CD4-positive, alpha-beta T cell (primary cell): Measurements from ENCODE around the gene CLEC16A. TPM values are rescaled to one million over a fixed set of nuclear protein-coding genes. Genes with fewer than 3 reads are reported as not detected.

Source experiments
- ATAC-seq: fragments of 200-7000 bp; cut with Tn5 transposase; one replicate; pipeline ENCODE4 v1.10.0; 2022; ENCODE audit warnings: mild to moderate bottlenecking; ENCODE audit not compliant: poor library complexity
- CTCF ChIA-PET: fragments of 350-600 bp; sonication (Branson Sonifier 250); formaldehyde crosslinking; loops from one replicate; lab custom pipeline; 2021; ENCODE audit warnings: antibody characterized with exemption, inconsistent platforms; lab: Charles Lee
- POLR2A ChIA-PET: fragments of 350-600 bp; sonication (Branson Sonifier 250); formaldehyde crosslinking; loops from one replicate; lab custom pipeline; 2021; ENCODE audit warnings: antibody characterized with exemption, inconsistent platforms; lab: Charles Lee
- DNase-seq, 14 experiments: peaks; one replicate each; pipeline ENCODE4 v3.0.0-alpha.2; 2013 to 2020; ENCODE audit warnings: mixed read lengths in 2 of 14
- H3K27ac ChIP-seq, 2 donors: one replicate each; pipeline versions ENCODE4 v1.5.1 to v1.7.0; 2013; ENCODE audit warnings: low read length in 2 of 2, low read depth in 1 of 2, mild to moderate bottlenecking in 1 of 2
- H3K27me3 ChIP-seq, 2 experiments: 1 replicate in 1 of 2; 2 replicates in 1 of 2; pipeline versions ENCODE4 v1.6.1 to v1.7.0; 2013; ENCODE audit warnings: low read length in 2 of 2, control low read depth in 1 of 2, mild to moderate bottlenecking in 1 of 2, moderate library complexity in 1 of 2; ENCODE audit not compliant: insufficient read depth in 2 of 2, control insufficient read depth in 1 of 2
- H3K36me3 ChIP-seq: one replicate; pipeline ENCODE4 v1.6.1; 2013; ENCODE audit warnings: low read length, control low read depth; ENCODE audit not compliant: insufficient read depth
- H3K4me1 ChIP-seq: one replicate; pipeline ENCODE4 v1.6.1; 2013; ENCODE audit warnings: low read length, control low read depth; ENCODE audit not compliant: insufficient read depth
- H3K4me3 ChIP-seq: one replicate; pipeline ENCODE4 v1.5.1; 2013; ENCODE audit warnings: mild to moderate bottlenecking, low read length, moderate library complexity
- H3K9me3 ChIP-seq, 2 experiments: 1 replicate in 1 of 2; 2 replicates in 1 of 2; pipeline versions ENCODE4 v1.6.1 to v1.7.0; 2013; ENCODE audit warnings: low read length in 2 of 2, mild to moderate bottlenecking in 2 of 2, control low read depth in 1 of 2, moderate library complexity in 1 of 2; ENCODE audit not compliant: control insufficient read depth in 1 of 2, insufficient read depth in 1 of 2
- H3K27ac Mint-ChIP-seq: one replicate; pipeline ENCODE4 v1.8.0; 2020; ENCODE audit warnings: mixed read lengths
- H3K27me3 Mint-ChIP-seq: one replicate; pipeline ENCODE4 v1.8.0; 2021; ENCODE audit warnings: mixed read lengths
- H3K36me3 Mint-ChIP-seq: one replicate; pipeline ENCODE4 v1.8.0; 2021; ENCODE audit warnings: low read depth, mixed read lengths
- H3K4me1 Mint-ChIP-seq: one replicate; pipeline ENCODE4 v1.8.0; 2021; ENCODE audit warnings: low read depth, mixed read lengths
- H3K4me3 Mint-ChIP-seq: one replicate; pipeline ENCODE4 v1.8.0; 2020; ENCODE audit warnings: mild to moderate bottlenecking, mixed read lengths
- H3K9me3 Mint-ChIP-seq: one replicate; pipeline ENCODE4 v1.8.0; 2020; ENCODE audit warnings: mixed read lengths
- intact Hi-C, 2 experiments: fragments of 100-400 bp; cut with DNase I in 1 of 2; cut with micrococcal nuclease in 1 of 2; formaldehyde crosslinking; loops; one replicate each; pipeline versions ENCODE4 v1.15.1 to v1.9.0; 2023 to 2025; cut with DNase I, micrococcal nuclease
- total RNA-seq, 174 experiments: library from RNA in 2 of 174; stranded (reverse) in 2 of 174; gene quantifications; one replicate each; pipeline ENCODE4 v1.2.3 and lab custom pipeline; 2021 to 2026
- TF ChIP-seq, protein P1 (sequence below): fragments of 200-600 bp; IDR thresholded peaks from one replicate; pipeline ENCODE4 v1.8.0; 2022; ENCODE audit warnings: antibody characterized with exemption, mild to moderate bottlenecking

Gene CLEC16A
- total RNA-seq, 2 experiments from 2014 or later: 21.7 to 22.7 TPM

DNA sequence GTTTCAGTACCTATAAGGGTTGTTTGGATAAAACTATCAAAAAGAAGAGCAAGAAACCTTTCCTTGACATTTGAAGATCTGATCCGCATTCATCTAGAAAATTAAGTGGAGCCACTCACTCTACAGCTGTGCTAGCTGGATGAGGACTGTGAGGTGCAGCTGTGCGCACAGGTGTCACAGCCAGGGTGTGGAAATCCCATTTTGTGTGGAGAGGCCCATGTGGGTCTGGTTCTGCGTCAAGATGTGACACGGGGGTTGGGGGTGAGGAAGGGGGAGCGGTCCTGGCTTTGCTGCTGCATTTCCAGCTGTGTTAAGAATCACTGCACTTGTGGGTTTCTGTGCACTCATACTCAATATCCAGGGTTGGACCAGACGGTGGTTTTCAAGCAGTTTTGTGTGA, 70.7 kb downstream of the CLEC16A start:
- H3K4me3 ChIP-seq: no peak overlapping the region
- no peak for DNase-seq
- peaks cover 61% of the 10 kb centered on the region for H3K36me3 Mint-ChIP-seq
- H3K9me3 Mint-ChIP-seq: no peaks in the 10 kb centered on the region
- no peak for ATAC-seq
- no peaks in the 10 kb centered on the region for H3K4me1 Mint-ChIP-seq
- H3K27me3 ChIP-seq: no peaks in the 10 kb centered on the region
- no peaks in the 10 kb centered on the region for H3K9me3 ChIP-seq
- TF ChIP-seq, protein P1, sequence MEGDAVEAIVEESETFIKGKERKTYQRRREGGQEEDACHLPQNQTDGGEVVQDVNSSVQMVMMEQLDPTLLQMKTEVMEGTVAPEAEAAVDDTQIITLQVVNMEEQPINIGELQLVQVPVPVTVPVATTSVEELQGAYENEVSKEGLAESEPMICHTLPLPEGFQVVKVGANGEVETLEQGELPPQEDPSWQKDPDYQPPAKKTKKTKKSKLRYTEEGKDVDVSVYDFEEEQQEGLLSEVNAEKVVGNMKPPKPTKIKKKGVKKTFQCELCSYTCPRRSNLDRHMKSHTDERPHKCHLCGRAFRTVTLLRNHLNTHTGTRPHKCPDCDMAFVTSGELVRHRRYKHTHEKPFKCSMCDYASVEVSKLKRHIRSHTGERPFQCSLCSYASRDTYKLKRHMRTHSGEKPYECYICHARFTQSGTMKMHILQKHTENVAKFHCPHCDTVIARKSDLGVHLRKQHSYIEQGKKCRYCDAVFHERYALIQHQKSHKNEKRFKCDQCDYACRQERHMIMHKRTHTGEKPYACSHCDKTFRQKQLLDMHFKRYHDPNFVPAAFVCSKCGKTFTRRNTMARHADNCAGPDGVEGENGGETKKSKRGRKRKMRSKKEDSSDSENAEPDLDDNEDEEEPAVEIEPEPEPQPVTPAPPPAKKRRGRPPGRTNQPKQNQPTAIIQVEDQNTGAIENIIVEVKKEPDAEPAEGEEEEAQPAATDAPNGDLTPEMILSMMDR: no peak
- H3K4me3 Mint-ChIP-seq: no peak overlapping the region
- intact Hi-C loops: no loop called here
- CTCF ChIA-PET: interaction anchor here (1.0 kb wide), 1 partner anchor 44 kb away, joined by 3 read pairs; no protein-coding TSS in a partner anchor
- no peaks in the 10 kb centered on the region for H3K4me1 ChIP-seq
- peaks cover 12% of the 10 kb centered on the region for H3K36me3 ChIP-seq
- no peaks in the 10 kb centered on the region for H3K27me3 Mint-ChIP-seq
- POLR2A ChIA-PET: no interaction called here
- H3K27ac ChIP-seq: no peak overlapping the region
- no peak overlapping the region for H3K27ac Mint-ChIP-seq

DNA sequence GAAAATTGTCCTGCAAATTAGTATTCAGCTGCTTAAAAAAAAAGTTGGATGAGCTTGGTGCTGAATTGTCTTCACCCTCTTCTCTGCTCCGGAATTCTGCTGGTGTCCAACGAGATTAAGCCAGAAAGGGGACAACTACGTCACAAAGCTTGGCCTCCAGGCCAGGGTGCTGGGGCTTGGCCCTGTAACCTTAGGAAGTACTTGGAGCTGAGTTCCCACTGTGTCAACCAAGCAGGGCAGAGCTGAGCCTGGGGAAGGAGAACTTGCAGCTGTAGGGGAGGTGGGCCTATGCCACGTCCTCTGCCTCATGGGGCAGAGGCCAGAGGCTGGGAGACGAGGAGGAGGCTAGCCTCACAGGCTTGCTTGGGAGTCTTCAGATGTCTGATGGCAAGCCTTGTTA, 71.2 kb downstream of the CLEC16A start:
- TF ChIP-seq, protein P1: no peak
- Histone ChIP-seq H3K4me1 (no peaks in the 10 kb centered on the region), H3K27ac (no peak overlapping the region), H3K9me3 (no peaks in the 10 kb centered on the region), H3K27me3 (no peaks in the 10 kb centered on the region), H3K36me3 (peaks cover 12% of the 10 kb centered on the region), H3K4me3 (no peak overlapping the region)
- no peak for DNase-seq
- no peaks in the 10 kb centered on the region for H3K27me3 Mint-ChIP-seq
- no peak for ATAC-seq
- H3K9me3 Mint-ChIP-seq: no peaks in the 10 kb centered on the region
- intact Hi-C loops: no loop called here
- POLR2A ChIA-PET: no interaction called here
- CTCF ChIA-PET: interaction anchor here (1.0 kb wide), 1 partner anchor 44 kb away, joined by 3 read pairs; no protein-coding TSS in a partner anchor
- H3K4me1 Mint-ChIP-seq: no peaks in the 10 kb centered on the region
- peaks cover 61% of the 10 kb centered on the region for H3K36me3 Mint-ChIP-seq
- H3K4me3 Mint-ChIP-seq: no peak overlapping the region
- no peak overlapping the region for H3K27ac Mint-ChIP-seq

DNA sequence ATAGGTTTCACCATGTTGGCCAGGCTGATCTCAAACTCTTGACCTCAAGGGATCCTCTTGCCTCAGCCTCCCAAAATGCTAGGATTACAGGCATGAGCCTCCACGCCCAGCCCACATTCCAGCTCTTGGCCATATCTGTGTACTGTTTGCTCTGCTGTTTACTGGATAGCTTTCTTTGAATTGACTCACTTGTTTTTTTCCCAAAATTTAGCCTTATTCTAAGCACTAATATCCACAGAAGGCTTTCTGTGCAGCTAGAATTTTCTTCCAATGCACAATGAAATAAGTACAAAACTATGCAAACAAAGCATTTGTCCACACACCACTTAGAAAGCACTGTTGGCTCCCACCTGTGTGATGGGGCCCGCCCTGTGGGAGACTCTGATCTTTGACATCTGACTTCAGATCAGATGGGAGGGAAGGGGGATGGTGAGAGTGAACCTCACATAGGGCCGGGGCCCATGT, 72.2 kb downstream of the CLEC16A start:
- Mint-ChIP-seq H3K4me3 (no peak overlapping the region), H3K27ac (no peak overlapping the region), H3K4me1 (no peaks in the 10 kb centered on the region), H3K36me3 (peaks cover 61% of the 10 kb centered on the region), H3K27me3 (no peaks in the 10 kb centered on the region), H3K9me3 (no peaks in the 10 kb centered on the region)
- DNase-seq (no peak), ATAC-seq (no peak)
- TF ChIP-seq, protein P1: no peak
- Histone ChIP-seq H3K4me1 (no peaks in the 10 kb centered on the region), H3K9me3 (no peaks in the 10 kb centered on the region), H3K4me3 (no peak overlapping the region), H3K36me3 (peaks cover 17% of the 10 kb centered on the region), H3K27ac (no peak overlapping the region), H3K27me3 (no peaks in the 10 kb centered on the region)
- ChIA-PET CTCF (interaction anchor here (0.7 kb wide), 1 partner anchor 80 kb away, joined by 3 read pairs; no protein-coding TSS in a partner anchor), POLR2A (no interaction called here)
- intact Hi-C loops: no loop called here
